HG02642 (cell line): ENCODE measurements around the gene TMSB4X.
"Not testable (repeated sequence)": the region's sequence is repeated elsewhere in the genome, so short reads cannot be mapped to it uniquely, and the experiment has no call there.

Experiments
- ATAC-seq: cut with Tn5 transposase; IDR thresholded peaks from one replicate; pipeline ENCODE4 v1.9.1; 2021; ENCODE audit warnings: mild to moderate bottlenecking; ENCODE audit not compliant: unreplicated experiment, poor library complexity

The TMSB4X gene

GRCh38 chrX:12974796-12975669, at the start of gene TMSB4X:
TMSB4X (plus strand) TSS chrX:12975110.
- ATAC-seq = peak; percentile 58

- no peak for ATAC-seq
Observed at GRCh38 chrX:12929701-12930100, 45.2 kb upstream of the TMSB4X start.

- no peak for ATAC-seq
Observed at GRCh38 chrX:12930150-12930549, 44.8 kb upstream of the TMSB4X start.

GRCh38 chrX:12932244-12932643, 42.7 kb upstream of the TMSB4X start:
- no peak for ATAC-seq

GRCh38 chrX:12934850-12935249, 40.1 kb upstream of the TMSB4X start:
- no peak for ATAC-seq

- ATAC-seq = no peak
Observed at GRCh38 chrX:12936947-12937346, 38.0 kb upstream of the TMSB4X start.

- not testable (repeated sequence) for ATAC-seq
Observed at GRCh38 chrX:12940471-12940870, 34.4 kb upstream of the TMSB4X start.

GRCh38 chrX:12943592-12943991, 31.3 kb upstream of the TMSB4X start:
- not testable (repeated sequence) for ATAC-seq

- not testable (repeated sequence) for ATAC-seq
Observed at GRCh38 chrX:12944452-12944851, 30.5 kb upstream of the TMSB4X start.

GRCh38 chrX:12945494-12945893, 29.4 kb upstream of the TMSB4X start:
- ATAC-seq = no peak

- ATAC-seq = no peak
Observed at GRCh38 chrX:12946406-12946805, 28.5 kb upstream of the TMSB4X start.

- no peak for ATAC-seq
Observed at GRCh38 chrX:12946838-12947544, 27.9 kb upstream of the TMSB4X start.

- no peak for ATAC-seq
Observed at GRCh38 chrX:12947545-12948235, 27.2 kb upstream of the TMSB4X start.

GRCh38 chrX:12948495-12948894, 26.4 kb upstream of the TMSB4X start:
- ATAC-seq = no peak

GRCh38 chrX:12949205-12949926, 25.5 kb upstream of the TMSB4X start:
- no peak for ATAC-seq

GRCh38 chrX:12949927-12950656, 24.8 kb upstream of the TMSB4X start:
- peak; percentile 51 for ATAC-seq

- peak; percentile 63 for ATAC-seq
Observed at GRCh38 chrX:12950851-12951594, 23.9 kb upstream of the TMSB4X start.

GRCh38 chrX:12951595-12951975, 23.3 kb upstream of the TMSB4X start:
- no peak for ATAC-seq

GRCh38 chrX:12953420-12953819, 21.5 kb upstream of the TMSB4X start:
- no peak for ATAC-seq
